DMS114 treated with DMSO at 0.1 percent for 48 hours (cell line): ENCODE data around the gene NCK1.

Experiments
- DNase-seq: peaks from one replicate; lab custom pipeline; 2025; ENCODE audit not compliant: unreplicated experiment; lab: John Stamatoyannopoulos, UW

NCK1 gene

GRCh38 chr3:136905549-136905948 is 43.5 kb downstream of the NCK1 start:
- DNase-seq, result no peak

DNA sequence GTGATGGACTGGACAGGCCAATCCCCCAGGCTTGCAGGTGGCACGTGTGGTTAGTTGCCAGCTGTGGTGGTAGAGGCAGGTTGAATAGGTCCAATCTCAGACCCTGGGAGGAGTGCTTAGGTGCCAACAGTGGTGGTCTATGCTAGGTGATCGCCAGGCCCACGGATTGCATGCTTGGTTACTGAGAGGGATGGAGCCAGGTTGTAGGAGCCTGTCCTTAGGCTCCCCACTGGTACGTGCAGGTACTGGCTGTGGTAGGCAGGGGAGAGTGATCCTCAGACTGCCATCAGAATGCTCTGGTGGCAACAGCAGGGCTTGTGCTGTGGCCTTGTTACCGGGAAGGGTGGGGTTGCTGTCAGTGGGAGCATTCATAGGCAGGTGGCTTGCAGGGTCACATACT is 44.7 kb downstream of the NCK1 start:
- DNase-seq, result no peak

- DNase-seq, result no peak
Measured at GRCh38 chr3:136908297-136908696, 46.3 kb downstream of the NCK1 start.

DNA sequence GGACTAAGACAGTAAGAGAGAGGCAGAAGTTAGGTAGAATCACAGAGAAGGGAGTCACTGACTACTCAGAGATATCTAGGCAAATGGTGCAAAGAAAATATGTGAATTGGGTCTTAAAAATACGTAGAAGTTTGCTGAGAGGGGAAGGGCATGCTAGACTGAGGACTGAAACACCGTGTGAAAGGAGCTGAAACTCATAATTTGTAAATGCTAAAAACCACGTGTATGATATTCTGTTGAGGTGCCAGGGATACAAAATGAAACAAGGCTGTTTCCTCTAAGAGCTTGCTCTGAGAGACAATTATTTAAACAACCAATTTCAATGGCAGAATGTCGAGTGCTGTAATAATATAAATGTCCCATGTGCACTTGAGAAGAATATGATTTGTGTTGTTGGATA is 47.2 kb downstream of the NCK1 start:
- no peak for DNase-seq

DNA sequence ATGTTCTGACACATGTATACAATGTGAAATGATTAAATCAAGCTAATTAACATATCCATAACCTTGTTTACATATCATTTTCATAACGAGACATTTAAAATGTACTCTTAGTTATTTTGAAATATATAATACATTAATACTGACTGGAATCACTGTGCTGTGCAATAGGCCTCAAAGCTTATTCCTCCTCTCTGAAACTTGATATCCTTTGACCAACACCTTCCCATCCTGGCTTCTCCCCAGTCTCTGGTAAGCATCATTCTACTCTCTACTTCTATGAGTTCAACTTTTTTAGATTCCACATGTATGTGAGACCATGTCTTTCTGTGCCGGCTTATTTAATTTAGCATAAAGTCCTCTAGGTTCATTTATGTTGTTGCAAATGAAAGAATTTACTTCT is 48.7 kb downstream of the NCK1 start:
- DNase-seq, result no peak

DNA sequence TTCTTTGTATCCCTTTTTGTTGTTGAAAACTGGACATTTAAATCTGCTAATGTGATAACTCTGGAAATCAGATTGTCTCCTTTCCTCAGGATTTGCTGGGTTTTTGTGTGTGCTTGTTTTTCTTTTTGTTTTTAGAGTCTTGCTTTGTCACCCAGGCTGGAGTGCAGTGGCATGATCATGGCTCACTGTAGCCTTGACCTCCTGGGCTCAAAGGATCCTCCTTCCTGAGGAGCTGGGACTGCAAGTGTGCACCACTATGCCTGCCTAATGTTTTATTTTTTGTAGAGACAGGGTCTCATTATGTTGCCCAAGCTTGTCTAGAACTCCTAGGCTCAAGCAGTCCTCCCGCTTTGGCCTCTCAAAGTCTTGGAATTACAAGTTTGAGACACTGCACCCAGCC is 51.2 kb downstream of the NCK1 start:
- DNase-seq, result no peak

- no peak for DNase-seq
Measured at GRCh38 chr3:136914739-136915138, 52.7 kb downstream of the NCK1 start.

DNA sequence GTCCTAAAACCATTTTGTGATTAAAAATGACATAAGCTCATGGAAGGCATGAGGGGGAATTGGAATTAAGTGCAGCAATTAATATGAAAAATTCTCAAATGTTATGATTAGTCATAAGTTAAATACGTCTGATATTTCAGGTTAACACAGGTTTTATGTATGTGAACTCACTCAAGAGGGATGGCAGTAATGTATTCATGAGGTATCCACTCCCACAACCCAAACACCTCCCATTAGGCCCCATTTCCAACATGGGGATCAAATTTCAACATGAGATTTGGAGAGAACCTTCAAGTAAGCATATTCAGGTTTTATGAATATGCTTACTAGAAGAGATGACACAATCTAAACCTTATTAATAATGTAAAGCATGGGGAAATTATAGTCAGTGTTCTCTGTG is 54.2 kb downstream of the NCK1 start:
- no peak for DNase-seq

DNA sequence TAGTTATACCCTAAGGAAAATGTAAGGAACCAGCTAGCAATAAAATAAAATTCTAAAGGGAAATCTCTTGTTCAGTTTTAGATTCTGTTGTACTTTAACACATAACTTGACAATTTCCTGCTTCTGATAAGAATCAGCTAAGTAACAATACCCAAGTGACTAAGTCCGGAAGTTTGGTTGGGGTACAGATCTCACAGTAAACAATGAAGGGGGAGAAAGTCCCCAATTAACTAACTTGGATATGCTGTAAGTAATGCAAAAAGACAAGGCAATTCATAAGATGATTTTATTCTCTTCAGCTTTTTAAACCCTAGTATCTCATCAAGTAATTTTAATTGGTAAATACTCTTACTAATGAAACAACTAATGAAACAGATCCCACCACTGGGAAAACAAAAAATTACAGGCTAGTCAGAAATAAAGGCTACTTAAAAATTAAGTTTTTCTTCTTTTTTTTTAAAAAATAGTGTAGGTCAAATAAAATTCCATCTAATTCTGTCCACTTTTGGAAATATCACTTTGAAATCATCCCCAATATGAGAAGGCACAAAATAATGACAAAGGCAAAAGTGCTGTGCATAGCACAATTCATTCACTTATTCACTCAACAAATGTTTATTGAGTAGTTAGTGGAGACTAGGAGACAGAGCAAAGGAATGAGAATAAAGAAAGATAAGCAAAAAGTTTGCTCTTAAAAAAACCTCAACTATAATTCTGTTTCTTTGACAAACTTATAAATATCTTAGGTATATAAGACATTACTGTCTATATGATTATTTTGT is 58.0 kb downstream of the NCK1 start:
- DNase-seq, result no peak

DNA sequence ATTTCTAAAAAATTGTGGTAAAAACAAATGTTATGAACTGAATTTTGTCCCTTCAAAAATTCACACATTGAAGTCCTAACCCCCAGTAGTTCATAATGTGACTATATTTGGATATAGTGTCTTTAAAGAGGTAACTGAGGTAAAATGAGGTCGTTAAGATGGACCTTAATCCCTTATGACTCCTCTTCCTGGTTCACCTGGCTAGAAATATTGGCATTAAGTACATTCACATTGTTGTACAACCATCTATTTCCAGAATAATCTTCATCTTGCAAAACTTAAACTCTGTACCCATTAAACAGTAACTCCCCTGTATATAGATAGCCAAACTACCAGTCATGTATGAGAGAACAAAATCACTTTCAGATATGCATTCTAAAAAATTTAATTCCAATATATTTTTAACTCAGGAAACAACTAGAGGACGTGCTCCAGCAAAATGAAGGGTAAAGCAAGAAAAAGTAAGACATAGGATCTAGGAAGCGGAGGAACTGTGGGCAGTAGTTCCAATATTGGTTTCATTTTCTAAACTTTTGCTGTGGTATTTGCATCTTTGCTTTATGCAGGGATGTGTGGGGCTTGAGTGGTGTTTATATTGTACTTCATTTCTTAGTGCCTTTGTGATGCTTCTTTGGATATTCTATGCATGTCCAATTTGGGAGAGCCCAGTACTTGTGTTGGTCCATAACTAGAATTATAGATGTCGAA is 59.0 kb downstream of the NCK1 start:
- no peak for DNase-seq

DNA sequence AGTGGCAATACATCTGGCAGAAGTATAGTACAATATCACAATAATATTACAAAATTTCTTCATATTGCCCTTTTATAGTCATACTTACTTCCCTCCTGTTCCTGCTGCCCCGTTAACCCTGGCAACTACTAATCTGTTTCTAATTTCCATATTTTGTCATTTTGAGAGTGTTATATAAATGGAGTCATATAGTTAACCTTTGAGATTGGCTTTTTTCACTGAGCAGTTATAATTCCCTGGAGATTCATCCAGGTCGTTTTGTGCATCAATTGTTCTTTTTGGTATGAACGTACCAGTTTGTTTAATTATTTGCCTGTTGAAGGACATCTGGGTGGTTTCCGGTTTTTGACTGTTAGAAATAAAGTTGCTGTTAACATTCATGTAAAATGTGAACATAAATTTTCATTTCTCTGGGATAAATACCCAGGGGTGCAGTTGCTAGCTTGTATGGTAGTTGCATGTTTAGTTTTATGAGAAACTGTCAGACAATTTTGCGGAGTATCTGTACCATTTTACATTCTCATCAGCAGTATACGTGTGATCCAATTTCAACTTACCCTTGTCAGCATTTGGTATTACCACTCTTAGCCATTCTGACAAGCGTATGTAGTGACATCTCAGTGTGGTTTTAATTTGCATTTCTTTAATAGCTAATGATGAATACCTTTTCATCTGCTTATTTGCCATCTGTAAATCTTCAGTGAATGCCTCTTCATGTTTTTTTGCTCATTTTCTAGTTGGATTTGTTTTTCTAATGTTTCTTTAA is 63.6 kb downstream of the NCK1 start:
- DNase-seq, result no peak

GRCh38 chr3:136928240-136928639 is 66.2 kb downstream of the NCK1 start:
- no peak for DNase-seq

GRCh38 chr3:136929977-136930670 is 68.1 kb downstream of the NCK1 start:
- DNase-seq, result no peak

DNA sequence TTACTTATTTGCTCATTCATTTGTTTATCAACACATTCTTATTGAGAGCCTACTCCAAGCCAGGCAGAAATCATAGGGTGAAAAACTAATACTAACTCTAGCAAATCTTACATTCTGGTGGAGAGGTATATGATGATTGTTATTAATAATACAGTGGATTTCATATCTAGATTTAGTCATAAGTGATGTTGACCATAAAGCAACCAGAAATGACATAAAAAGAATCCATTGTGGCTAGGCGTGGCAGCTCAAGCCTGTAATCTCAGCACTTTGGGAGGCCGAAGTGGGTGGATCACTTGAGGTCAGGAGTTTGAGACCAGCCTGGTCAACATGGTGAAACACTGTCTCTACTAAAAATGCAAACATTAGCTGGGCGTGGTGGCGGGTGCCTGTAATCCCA is 69.6 kb downstream of the NCK1 start:
- no peak for DNase-seq

GRCh38 chr3:136932523-136932922 is 70.5 kb downstream of the NCK1 start:
- no peak for DNase-seq

- DNase-seq, result no peak
Measured at GRCh38 chr3:136932978-136933772, 71.2 kb downstream of the NCK1 start.

DNA sequence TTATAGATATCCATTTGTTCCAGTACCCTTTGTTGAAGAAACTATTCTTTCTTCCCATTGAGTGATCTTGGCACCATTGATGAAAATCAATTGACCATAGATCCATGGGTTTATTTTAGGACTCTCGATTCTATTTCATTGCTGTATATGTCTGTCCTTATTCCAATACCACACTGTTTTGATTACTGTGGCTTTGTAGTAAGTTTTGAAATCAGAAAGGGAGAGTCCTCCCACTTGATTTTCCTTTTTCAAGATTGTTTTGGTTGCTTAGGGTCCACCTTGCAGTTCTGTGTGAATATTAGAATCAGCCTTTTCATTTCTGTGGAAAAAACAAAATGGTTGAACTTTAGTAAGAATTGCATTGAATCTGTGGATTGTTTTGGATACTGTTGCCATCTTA is 75.2 kb downstream of the NCK1 start:
- DNase-seq, result no peak

DNA sequence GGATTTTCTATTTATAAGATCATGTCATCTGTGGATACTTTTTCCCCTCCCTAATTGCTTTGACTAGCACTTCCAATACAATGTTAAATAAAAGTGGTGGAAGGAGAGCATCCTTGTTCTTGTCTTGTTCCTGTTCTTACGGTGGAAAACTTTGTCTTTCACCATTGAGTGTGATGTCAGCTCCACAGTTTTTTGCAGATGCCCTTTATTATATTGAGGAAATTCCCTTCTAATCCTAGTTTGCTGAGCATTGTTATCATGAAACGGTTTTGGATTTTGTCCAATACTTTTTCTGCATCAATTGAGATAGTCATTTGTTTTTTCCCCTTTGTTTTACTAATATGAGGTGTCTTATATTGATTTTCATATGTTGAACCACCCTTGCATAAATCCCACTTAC is 75.8 kb downstream of the NCK1 start:
- no peak for DNase-seq

DNA sequence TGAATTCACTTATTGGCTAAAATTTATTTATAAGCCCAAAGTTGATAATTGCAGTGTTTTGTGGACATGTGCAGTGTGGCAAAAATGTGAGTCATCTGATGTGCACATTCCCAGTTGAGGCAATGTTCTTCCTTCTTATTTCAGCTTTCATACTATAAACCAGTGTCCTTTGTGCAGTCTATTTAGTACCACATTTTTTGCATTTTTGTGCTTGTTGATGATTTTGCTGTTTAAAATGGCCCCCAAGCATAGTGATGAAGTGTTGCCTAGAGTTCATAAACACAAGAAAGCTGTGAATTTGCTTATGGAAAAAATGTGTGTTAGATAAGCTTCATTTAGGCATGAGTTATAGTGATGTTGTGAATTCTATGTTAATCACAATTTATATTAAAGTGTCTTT is 76.3 kb downstream of the NCK1 start:
- DNase-seq, result no peak

- no peak for DNase-seq
Measured at GRCh38 chr3:136939489-136939888, 77.5 kb downstream of the NCK1 start.

DNA sequence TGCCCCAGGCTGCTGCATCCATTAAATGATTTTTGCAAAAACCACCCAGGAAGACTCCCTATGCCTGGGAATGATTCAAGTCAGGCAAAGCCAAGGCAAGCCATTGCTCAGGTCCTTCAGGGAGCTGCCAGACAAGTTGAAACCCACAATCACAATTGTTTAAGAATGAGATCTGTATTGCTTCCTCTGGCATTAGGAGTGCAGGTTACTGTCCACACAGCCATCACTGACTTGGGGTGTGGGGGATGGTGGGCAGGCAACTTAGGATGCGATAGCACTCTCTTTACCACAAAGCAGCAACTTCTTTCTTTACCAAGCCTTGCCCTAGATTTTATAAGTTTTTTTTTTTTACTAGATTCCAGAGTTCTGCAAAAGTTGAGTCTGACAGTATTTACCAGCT is 80.8 kb downstream of the NCK1 start:
- DNase-seq, result no peak
